H1 (cell line): ENCODE measurements around the gene ADSS2. TPM values are rescaled to one million over a fixed set of nuclear protein-coding genes. Genes with fewer than 3 reads are reported as not detected.

Source experiments
- CTCF ChIA-PET: fragments of 300-600 bp; sonication (Branson Sonifier 250); formaldehyde crosslinking; loops from one replicate; lab custom pipeline; 2021; ENCODE audit not compliant: partially characterized antibody; lab: Charles Lee
- POLR2A ChIA-PET: fragments of 300-600 bp; sonication (Branson Sonifier 250); formaldehyde crosslinking; loops from one replicate; lab custom pipeline; 2021; ENCODE audit warnings: inconsistent platforms; ENCODE audit not compliant: partially characterized antibody; lab: Charles Lee
- DNase-seq, 2 experiments: peaks; one replicate each; pipeline versions ENCODE4 v3.0.0 to v3.0.0-alpha.2; 2010 to 2022; ENCODE audit warnings: low spot score in 2 of 2, low read depth in 1 of 2, mixed read lengths in 1 of 2
- FAIRE-seq: peaks from 2 replicates; lab custom pipeline; 2011; peaks lifted over from hg19 to GRCh38; lab: Jason Lieb, UNC
- H2AFZ ChIP-seq: 2 replicates; pipeline ENCODE4 v1.8.1; 2012; ENCODE audit warnings: low read length, inconsistent platforms
- H2AK5ac ChIP-seq: 2 replicates; pipeline ENCODE4 v1.6.1; 2013; ENCODE audit warnings: low read depth, low read length
- H2BK120ac ChIP-seq: replicated peaks from 2 replicates; pipeline ENCODE3; 2013; ENCODE audit warnings: low read depth, low read length, inconsistent platforms
- H2BK12ac ChIP-seq: 2 replicates; pipeline ENCODE4 v1.6.1; 2013; ENCODE audit warnings: low read depth, low read length
- H2BK15ac ChIP-seq: 2 replicates; pipeline ENCODE4 v1.6.1; 2013; ENCODE audit warnings: low read length
- H2BK20ac ChIP-seq: 2 replicates; pipeline ENCODE4 v1.6.1; 2013; ENCODE audit warnings: low read length
- H2BK5ac ChIP-seq: 2 replicates; pipeline ENCODE4 v1.6.1; 2013; ENCODE audit warnings: low read depth, low read length
- H3K14ac ChIP-seq: 2 replicates; pipeline ENCODE4 v1.6.1; 2013; ENCODE audit warnings: inconsistent platforms; ENCODE audit not compliant: insufficient read length
- H3K18ac ChIP-seq: 2 replicates; pipeline ENCODE4 v1.6.1; 2013; ENCODE audit warnings: low read length; ENCODE audit errors: extremely low read depth
- H3K23ac ChIP-seq: 2 replicates; pipeline ENCODE4 v1.6.1; 2013; ENCODE audit warnings: inconsistent platforms; ENCODE audit not compliant: insufficient read length
- H3K23me2 ChIP-seq: 2 replicates; pipeline ENCODE4 v1.6.1; 2013; ENCODE audit warnings: low read depth, low read length
- H3K27ac ChIP-seq: 2 replicates; pipeline ENCODE4 v1.6.1; 2011; ENCODE audit warnings: low read depth, low read length, inconsistent platforms
- H3K27me3 ChIP-seq, 4 experiments: replicated peaks in 1 of 4; 1 replicate in 1 of 4; 2 replicates in 3 of 4; pipeline versions ENCODE4 v1.6.1 to v1.8.1; 2011 to 2013; ENCODE audit warnings: low read length in 3 of 4, mild to moderate bottlenecking in 3 of 4, inconsistent platforms in 2 of 4, mixed read lengths in 2 of 4, moderate library complexity in 1 of 4; ENCODE audit not compliant: control insufficient read depth in 3 of 4, insufficient read depth in 3 of 4; ENCODE audit errors: extremely low read depth in 1 of 4
- H3K36me3 ChIP-seq, 4 experiments: 2 replicates each; pipeline versions ENCODE4 v1.6.1 to v1.8.1; 2011 to 2013; ENCODE audit warnings: mild to moderate bottlenecking in 4 of 4, low read length in 3 of 4, moderate library complexity in 2 of 4, control low read depth in 1 of 4, inconsistent platforms in 1 of 4; ENCODE audit not compliant: insufficient read depth in 4 of 4, control insufficient read depth in 2 of 4
- H3K4ac ChIP-seq: replicated peaks from 2 replicates; pipeline ENCODE3; 2013; ENCODE audit warnings: low read length, low read depth, mixed read lengths, inconsistent platforms; ENCODE audit not compliant: insufficient read length
- H3K4me1 ChIP-seq, 4 experiments: replicated peaks in 1 of 4; 1 replicate in 1 of 4; 2 replicates in 3 of 4; pipeline versions ENCODE4 v1.6.1 to v1.8.1; 2011 to 2013; ENCODE audit warnings: low read length in 3 of 4, inconsistent platforms in 2 of 4, mixed read lengths in 1 of 4; ENCODE audit not compliant: insufficient read depth in 4 of 4, control insufficient read depth in 3 of 4
- H3K4me2 ChIP-seq, 2 experiments: 2 replicates each; pipeline versions ENCODE4 v1.6.1 to v1.8.1; 2011 to 2013; ENCODE audit warnings: low read depth in 2 of 2, low read length in 2 of 2, control low read depth in 1 of 2, inconsistent platforms in 1 of 2, mild to moderate bottlenecking in 1 of 2; ENCODE audit not compliant: insufficient read depth in 1 of 2
- H3K4me3 ChIP-seq, 4 experiments: fragments of 200-600, 300-600 bp in 1 of 4; sonication (generic), shearing (Covaris generic), sonication (Bioruptor Twin) in 1 of 4; 2 replicates each; pipeline versions ENCODE4 v1.5.1 to v1.8.1; 2011 to 2016; ENCODE audit warnings: low read length in 4 of 4, low read depth in 3 of 4, control low read depth in 2 of 4, inconsistent platforms in 2 of 4, mild to moderate bottlenecking in 2 of 4, mixed read lengths in 1 of 4, moderate library complexity in 1 of 4; ENCODE audit not compliant: insufficient read depth in 2 of 4; ENCODE audit errors: extremely low read depth in 1 of 4
- H3K56ac ChIP-seq: replicated peaks from 2 replicates; pipeline ENCODE3; 2013; ENCODE audit warnings: low read depth, mild to moderate bottlenecking, mixed read lengths, low read length, inconsistent platforms; ENCODE audit not compliant: insufficient read length
- H3K79me1 ChIP-seq: 2 replicates; pipeline ENCODE4 v1.6.1; 2013; ENCODE audit warnings: low read depth, low read length, control low read depth
- H3K79me2 ChIP-seq, 2 experiments: 2 replicates each; pipeline versions ENCODE4 v1.6.1 to v1.8.1; 2012 to 2013; ENCODE audit warnings: low read length in 2 of 2, mild to moderate bottlenecking in 2 of 2, inconsistent platforms in 1 of 2; ENCODE audit not compliant: insufficient read depth in 2 of 2, control insufficient read depth in 1 of 2
- H3K9ac ChIP-seq, 4 experiments: replicated peaks in 1 of 4; 1 replicate in 1 of 4; 2 replicates in 3 of 4; pipeline versions ENCODE4 v1.6.1 to v1.8.1; 2011 to 2013; ENCODE audit warnings: low read depth in 3 of 4, low read length in 3 of 4, control low read depth in 2 of 4, mild to moderate bottlenecking in 2 of 4, moderate library complexity in 2 of 4, inconsistent platforms in 1 of 4; ENCODE audit errors: extremely low read depth in 1 of 4
- H3K9me3 ChIP-seq, 2 experiments: 2 replicates each; pipeline versions ENCODE4 v1.6.1 to v1.8.1; 2012 to 2013; ENCODE audit warnings: mild to moderate bottlenecking in 2 of 2, moderate library complexity in 2 of 2, control low read depth in 1 of 2, inconsistent platforms in 1 of 2, low read depth in 1 of 2, low read length in 1 of 2, mixed read lengths in 1 of 2; ENCODE audit not compliant: insufficient read depth in 2 of 2
- H4K20me1 ChIP-seq, 2 experiments: replicated peaks in 1 of 2; 2 replicates each; pipeline versions ENCODE3 to v1.8.1; 2011 to 2013; ENCODE audit warnings: inconsistent platforms in 2 of 2, low read length in 2 of 2, mild to moderate bottlenecking in 1 of 2; ENCODE audit not compliant: insufficient read depth in 2 of 2, control insufficient read depth in 1 of 2
- H4K5ac ChIP-seq: 2 replicates; pipeline ENCODE4 v1.6.1; 2013; ENCODE audit warnings: low read length, low read depth, mixed read lengths, inconsistent platforms; ENCODE audit not compliant: insufficient read length
- H4K8ac ChIP-seq: 2 replicates; pipeline ENCODE4 v1.8.0; 2013; ENCODE audit warnings: mild to moderate bottlenecking, moderate library complexity, low read length, inconsistent platforms; ENCODE audit not compliant: insufficient read depth; ENCODE audit errors: extremely low read depth
- H4K91ac ChIP-seq: replicated peaks from 2 replicates; pipeline ENCODE3; 2013; ENCODE audit warnings: low read length, mixed read lengths, inconsistent platforms; ENCODE audit not compliant: insufficient read length
- CBX8 ChIP-seq: fragments of 300-800, 300-1000 bp; sonication (generic); IDR thresholded peaks from 2 replicates; pipeline ENCODE4 v1.7.1; 2016; ENCODE audit warnings: low read depth, low read length, borderline replicate concordance
- EP300 ChIP-seq, 2 experiments: IDR thresholded peaks; 1 replicate in 1 of 2; 2 replicates in 1 of 2; pipeline ENCODE4 v1.6.1; 2011 to 2012; ENCODE audit warnings: low read depth in 2 of 2, low read length in 2 of 2, mild to moderate bottlenecking in 2 of 2, borderline replicate concordance in 1 of 2, inconsistent platforms in 1 of 2, moderate library complexity in 1 of 2
- KDM1A ChIP-seq: fragments of 200-600, 300-600 bp; sonication (generic); IDR thresholded peaks from 2 replicates; pipeline ENCODE4 v1.7.1; 2016; ENCODE audit warnings: mild to moderate bottlenecking, low read length, borderline replicate concordance
- KDM4A ChIP-seq: IDR thresholded peaks from one replicate; pipeline ENCODE4 v1.7.1; 2012; ENCODE audit warnings: low read depth, mild to moderate bottlenecking, moderate library complexity, low read length, inconsistent platforms; ENCODE audit not compliant: severe bottlenecking
- NRF1 ChIP-seq: IDR thresholded peaks from 2 replicates; pipeline ENCODE4 v1.6.1; 2011; ENCODE audit warnings: mild to moderate bottlenecking, low read depth, low read length, improper control_type of control experiment
- RNF2 ChIP-seq: fragments of 200-900, 300-1000 bp; sonication (generic); IDR thresholded peaks from 2 replicates; pipeline ENCODE4 v1.7.1; 2016; ENCODE audit warnings: borderline replicate concordance, low read depth, mild to moderate bottlenecking, antibody characterized with exemption, low read length; ENCODE audit not compliant: poor library complexity, severe bottlenecking; ENCODE audit errors: missing control alignments
- TAF1 ChIP-seq: IDR thresholded peaks from 2 replicates; pipeline ENCODE4 v1.6.1; 2011; ENCODE audit warnings: mild to moderate bottlenecking, low read depth, low read length
- TBP ChIP-seq: IDR thresholded peaks from 2 replicates; pipeline ENCODE4 v1.6.1; 2011; ENCODE audit warnings: low read depth, low read length, improper control_type of control experiment
- YY1 ChIP-seq: IDR thresholded peaks from 2 replicates; pipeline ENCODE4 v1.6.1; 2011; ENCODE audit warnings: low read depth, mild to moderate bottlenecking, low read length
- WGBS, 2 experiments: shearing (Covaris generic) in 1 of 2; methylation state at CpG; one replicate each; pipeline versions ENCODE4 v1.1.6 to v1.1.7; 2013 to 2015; ENCODE audit warnings: low lambda C conversion rate in 2 of 2, mixed read lengths in 2 of 2, inconsistent platforms in 1 of 2, low coverage in 1 of 2, missing lambda C conversion rate in 1 of 2; ENCODE audit not compliant: insufficient replicate concordance in 2 of 2, insufficient coverage in 1 of 2, insufficient read length in 1 of 2; ENCODE audit errors: extremely low coverage in 1 of 2, missing lambda C conversion rate in 1 of 2; 5-methylcytosine and 5-hydroxymethylcytosine counted together
- polyA plus RNA-seq, 7 experiments: library from polyadenylated mRNA; depleted of rRNA in 3 of 7; stranded (reverse) in 5 of 7; unstranded in 2 of 7; fragments of >200 nt in 5 of 7; fragments of 200-250 nt in 2 of 7; gene quantifications; 1 replicate in 5 of 7; 2 replicates in 1 of 7; 4 replicates in 1 of 7; pipeline versions ENCODE4 v1.2.1 to v1.2.3, GENCODE V29; 2011 to 2013; ENCODE audit warnings: missing spikeins in 2 of 7, mixed read lengths in 2 of 7
- total RNA-seq: library from RNA; stranded (reverse); fragmentation: NEBNext Ultra II Directional; extraction: Animal tissue kit (Norgen Biotek cat#: 25700); gene quantifications from 2 replicates; pipeline ENCODE4 v1.2.1, GENCODE V29; 2021

Gene ADSS2
- total and polyA plus RNA-seq, 2 of the 8 experiments (the other 6 are each of a cell fraction or from before 2014, with no cell fraction given) = 29.8 to 108 TPM

DNA sequence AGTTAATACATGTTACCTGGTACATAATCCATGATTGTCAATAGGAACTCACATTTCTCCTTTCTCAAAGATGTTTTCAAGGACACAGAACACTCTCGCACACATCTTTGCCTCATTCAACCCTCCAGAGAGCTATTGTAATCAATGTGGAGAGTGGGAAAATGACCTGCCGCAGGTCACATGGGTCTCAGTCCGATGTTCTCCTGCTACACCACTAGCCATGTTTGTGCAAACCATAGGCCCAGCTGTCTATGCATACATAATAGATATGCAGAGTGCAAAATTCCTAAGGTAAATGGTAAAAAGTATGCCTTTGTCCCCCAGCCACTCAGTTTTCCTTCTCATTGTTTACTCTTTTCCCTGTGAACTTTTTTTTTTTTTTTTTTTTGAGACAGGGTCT lies 89.2 kb downstream of the ADSS2 start:
- Histone ChIP-seq H3K27me3 (no peaks in the 10 kb centered on the region), H3K9ac (no peak overlapping the region), H3K4ac (peak overlapping the region; percentile 57), H2BK15ac (no peak overlapping the region), H4K5ac (peak overlapping the region; percentile 87), H2BK12ac (peak overlapping the region; percentile 99), H3K4me2 (peak overlapping the region; percentile 14 to 45; a peak in 2 of 4 replicates), H3K18ac (no peak overlapping the region; the same call in 1 of the 2 replicates), H3K36me3 (no peaks in the 10 kb centered on the region; a peak in 1 of 8 replicates), H3K56ac (no peak overlapping the region), H4K8ac (no peak overlapping the region), H4K91ac (peak overlapping the region; percentile 94), H2BK20ac (peak overlapping the region; percentile 13; the same call in 1 of the 2 replicates), H3K14ac (no peak overlapping the region), H2BK5ac (peak overlapping the region; percentile 96; the same call in 1 of the 2 replicates), H2AFZ (no peak overlapping the region), H3K9me3 (peaks cover 0 to 4% of the 10 kb centered on the region in 2 experiments; a peak in 1 of 4 replicates), H4K20me1 (no peaks in the 10 kb centered on the region), H3K23me2 (no peaks in the 10 kb centered on the region), H3K4me3 (peak overlapping the region in 1 of 4 experiments; percentile 27; a peak in 1 of 8 replicates), H2BK120ac (peak overlapping the region; percentile 98), H3K79me2 (no peaks in the 10 kb centered on the region), H3K23ac (no peak overlapping the region), H3K79me1 (no peaks in the 10 kb centered on the region), H3K27ac (peak overlapping the region; percentile 42), H2AK5ac (peak overlapping the region; percentile 98), H3K4me1 (peaks cover 2 to 8% (median 4%) of the 10 kb centered on the region in 4 experiments; a peak in 5 of 7 replicates)
- TF ChIP-seq RNF2 = no peak
- no peak for TF ChIP-seq KDM4A
- no peak for TF ChIP-seq CBX8
- TF ChIP-seq YY1 = no peak
- no peak for TF ChIP-seq TAF1
- TF ChIP-seq KDM1A = no peak
- no peak for TF ChIP-seq NRF1
- TF ChIP-seq EP300 (IDR thresholded peaks at IDR 0.05; ENCODE audit: borderline replicate concordance in 1 of 2, low read depth in 2 of 2, low read length in 2 of 2) = no peak
- TF ChIP-seq TBP = no peak
- ChIA-PET CTCF (interaction anchor here (0.6 to 1.6 kb wide), 3 partner anchors 12 to 887 kb away, joined by 3 read pairs; no protein-coding TSS in a partner anchor), POLR2A (interaction anchor here (1.5 to 1.7 kb wide), 2 partner anchors 9 to 11 kb away, joined by 7 to 10 read pairs; a partner anchor contains a TSS)
- DNase-seq (no peak), FAIRE-seq (no peak)
- 73% methylated on average over 3 of the region's 3 CpGs; no CpG with 5 or more reads in 1 of the 2 experiments for WGBS, 2 experiments
